NCI-H510A treated with DMSO at 0.1 percent for 48 hours (cell line): Measurements from ENCODE around the gene CGB5.

Experiments used
- DNase-seq: peaks from one replicate; lab custom pipeline; 2025; lab: John Stamatoyannopoulos, UW

CGB5 gene

GRCh38 chr19:49086296-49086695, 42.6 kb downstream of the CGB5 start:
- no peak for DNase-seq

- DNase-seq, result no peak
These were observed 47.9 kb downstream of the CGB5 start for GRCh38 chr19:49091391-49092038.

DNA sequence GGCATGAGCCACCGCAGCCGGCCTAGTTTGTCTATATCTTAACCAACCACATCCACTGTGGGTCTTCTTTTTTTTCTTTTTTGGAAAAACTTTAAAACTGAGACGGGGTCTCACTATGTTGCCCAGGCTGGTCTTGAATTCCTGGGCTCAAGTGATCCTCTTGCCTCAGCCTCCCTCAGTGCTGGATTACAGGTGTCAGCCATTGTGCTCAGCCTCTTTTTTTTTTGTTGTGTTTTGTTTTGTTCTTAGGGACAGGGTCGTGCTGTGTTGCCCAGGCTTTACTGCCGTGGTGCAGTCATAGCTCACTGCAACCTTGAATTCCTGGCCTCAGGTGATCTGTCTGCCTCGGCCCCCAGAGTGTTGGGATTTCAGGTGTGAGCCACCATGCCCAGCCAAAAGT, 49.0 kb downstream of the CGB5 start:
- DNase-seq, result no peak
